ENCODE results near the gene SERINC3. TPM values are rescaled to one million over a fixed set of nuclear protein-coding genes. Genes with fewer than 3 reads are reported as not detected.

The SERINC3 gene
- total RNA-seq, 1 experiment from 2014 or later: 41.3 TPM

DNA sequence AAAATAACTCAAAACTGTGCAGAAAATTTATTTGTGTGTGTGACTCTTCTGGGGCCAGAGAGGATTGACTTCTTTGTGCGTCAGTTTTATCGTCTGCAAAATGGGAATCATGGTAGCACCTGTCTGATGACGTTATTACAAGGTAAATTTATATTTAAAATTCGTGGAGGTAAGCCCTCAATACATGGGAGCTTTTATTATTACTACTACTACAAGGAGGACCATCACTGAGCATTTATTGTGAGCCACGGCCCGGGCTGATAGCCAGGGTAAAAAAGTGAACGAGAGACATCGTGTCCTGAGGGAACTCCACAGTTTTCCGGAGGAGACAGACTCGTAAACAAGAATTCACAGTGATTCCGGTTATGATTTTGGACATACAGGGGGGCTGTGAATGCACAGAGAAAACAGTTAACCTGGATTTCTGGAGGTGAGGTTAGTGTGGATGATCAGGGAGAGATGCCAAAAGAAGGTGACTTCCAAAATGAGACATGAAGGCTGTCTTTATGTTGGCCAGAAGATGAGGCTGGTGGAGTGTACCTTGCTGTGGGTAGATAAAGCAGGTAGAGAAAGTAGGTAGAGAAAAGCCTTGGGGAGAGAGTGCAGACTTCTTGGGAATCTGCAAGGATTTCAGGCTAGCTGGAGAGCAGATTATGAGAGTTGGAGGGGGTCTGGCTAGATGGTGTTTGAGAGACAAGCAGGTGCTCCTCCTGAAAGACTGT, 10.6 kb upstream of the SERINC3 start (continued):
- TF ChIP-seq, protein P1, sequence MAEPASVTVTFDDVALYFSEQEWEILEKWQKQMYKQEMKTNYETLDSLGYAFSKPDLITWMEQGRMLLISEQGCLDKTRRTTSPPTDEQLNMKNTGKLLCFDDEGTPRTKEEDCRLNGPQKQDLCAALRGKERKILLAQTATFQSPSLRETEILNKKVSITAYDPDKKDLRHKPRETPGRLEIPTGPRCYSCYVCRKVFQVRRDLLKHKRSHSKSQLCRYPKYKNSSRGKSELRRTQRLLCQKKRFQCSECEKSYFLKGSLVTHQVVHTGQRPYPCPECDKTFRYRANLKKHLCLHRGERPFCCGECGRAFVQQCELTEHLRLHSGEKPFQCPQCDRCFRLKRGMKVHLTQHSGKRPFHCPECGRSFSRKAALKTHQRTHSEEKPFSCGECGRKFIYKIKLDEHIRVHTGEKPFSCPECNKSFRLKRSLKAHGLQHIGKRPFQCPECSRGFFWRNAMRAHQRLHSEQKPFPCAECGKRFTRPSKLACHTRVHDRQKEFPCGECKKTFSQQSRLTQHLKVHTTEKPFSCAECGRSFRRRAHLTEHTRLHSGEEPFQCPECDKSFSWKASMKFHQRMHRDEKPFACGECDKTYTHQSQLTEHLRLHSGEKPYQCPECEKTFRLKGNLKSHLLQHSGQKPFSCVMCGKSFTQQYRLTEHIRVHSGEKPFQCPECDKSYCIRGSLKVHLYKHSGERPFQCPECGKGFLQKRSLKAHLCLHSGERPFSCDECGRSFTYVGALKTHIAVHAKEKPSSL (CRISPR knock-in tag; conservative IDR thresholded peaks at IDR 0.05): no peak
- TF ChIP-seq ZNF219 (CRISPR knock-in tag; IDR thresholded peaks at IDR 0.05; ENCODE audit: borderline replicate concordance): no peak
- TF ChIP-seq NR1H2 (CRISPR knock-in tag; IDR thresholded peaks at IDR 0.05): no peak
- TF ChIP-seq SP1 (CRISPR knock-in tag; conservative IDR thresholded peaks at IDR 0.05): no peak
- TF ChIP-seq ZNF423 (CRISPR knock-in tag; IDR thresholded peaks at IDR 0.05): no peak
- no peak for TF ChIP-seq IRF2 (CRISPR knock-in tag; IDR thresholded peaks at IDR 0.05; ENCODE audit: borderline replicate concordance, low read depth)
- TF ChIP-seq, protein P2, sequence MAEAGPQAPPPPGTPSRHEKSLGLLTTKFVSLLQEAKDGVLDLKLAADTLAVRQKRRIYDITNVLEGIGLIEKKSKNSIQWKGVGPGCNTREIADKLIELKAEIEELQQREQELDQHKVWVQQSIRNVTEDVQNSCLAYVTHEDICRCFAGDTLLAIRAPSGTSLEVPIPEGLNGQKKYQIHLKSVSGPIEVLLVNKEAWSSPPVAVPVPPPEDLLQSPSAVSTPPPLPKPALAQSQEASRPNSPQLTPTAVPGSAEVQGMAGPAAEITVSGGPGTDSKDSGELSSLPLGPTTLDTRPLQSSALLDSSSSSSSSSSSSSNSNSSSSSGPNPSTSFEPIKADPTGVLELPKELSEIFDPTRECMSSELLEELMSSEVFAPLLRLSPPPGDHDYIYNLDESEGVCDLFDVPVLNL (CRISPR knock-in tag; IDR thresholded peaks at IDR 0.05; ENCODE audit: borderline replicate concordance, low read depth): no peak

DNA sequence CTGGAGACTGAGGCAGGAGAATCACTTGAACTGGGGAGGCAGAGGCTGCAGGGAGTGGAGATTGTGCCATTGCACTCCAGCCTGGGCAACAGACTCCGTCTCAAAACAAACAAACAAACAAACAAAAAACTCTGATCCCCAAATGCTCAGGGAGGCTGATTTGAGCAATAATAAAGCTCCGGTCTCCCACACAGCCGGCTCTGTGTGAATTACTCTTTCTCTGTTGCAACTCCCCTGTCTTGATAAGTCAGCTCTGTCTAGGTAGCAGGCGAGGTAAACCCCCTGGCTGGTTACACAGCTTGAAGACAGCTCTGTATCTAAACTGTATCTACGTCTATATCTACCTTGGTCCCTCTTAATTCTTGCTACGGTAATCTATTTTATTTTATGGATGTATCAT, 6.4 kb upstream of the SERINC3 start:
- CTCF ChIA-PET: no interaction called here

GRCh38 chr20:44527716-44528199, 5.9 kb upstream of the SERINC3 start:
- Mint-ChIP-seq H3K4me1 (peaks cover 46% of the 10 kb centered on the region), H3K4me3 (no peak overlapping the region), H3K36me3 (no peaks in the 10 kb centered on the region; the same call in 1 of the 2 replicates), H3K27me3 (ENCODE audit: low read depth) (no peaks in the 10 kb centered on the region), H3K9me3 (peaks cover 4% of the 10 kb centered on the region), H3K27ac (no peak overlapping the region; the same call in 1 of the 2 replicates)
- DNase-seq (ENCODE audit: low spot score) (no peak), ATAC-seq (no peak)
- ChIA-PET POLR2A (no interaction called here), CTCF (no interaction called here)
- TF ChIP-seq NR1H2 (CRISPR knock-in tag; IDR thresholded peaks at IDR 0.05): no peak
- TF ChIP-seq NFYB (CRISPR knock-in tag; conservative IDR thresholded peaks at IDR 0.05; ENCODE audit: low read depth): 0 out of 2 replicates have a peak, but pooled peaks have one; percentile 12

More for the DNA sequence above, 6.4 kb upstream of the SERINC3 start:
- Mint-ChIP-seq H3K36me3 (no peaks in the 10 kb centered on the region; the same call in 1 of the 2 replicates), H3K4me1 (peaks cover 41% of the 10 kb centered on the region), H3K27ac (peak overlapping the region; percentile 32; the same call in 1 of the 2 replicates), H3K9me3 (peaks cover 4% of the 10 kb centered on the region), H3K27me3 (ENCODE audit: low read depth) (no peaks in the 10 kb centered on the region), H3K4me3 (no peak overlapping the region)
- TF ChIP-seq, protein P3, sequence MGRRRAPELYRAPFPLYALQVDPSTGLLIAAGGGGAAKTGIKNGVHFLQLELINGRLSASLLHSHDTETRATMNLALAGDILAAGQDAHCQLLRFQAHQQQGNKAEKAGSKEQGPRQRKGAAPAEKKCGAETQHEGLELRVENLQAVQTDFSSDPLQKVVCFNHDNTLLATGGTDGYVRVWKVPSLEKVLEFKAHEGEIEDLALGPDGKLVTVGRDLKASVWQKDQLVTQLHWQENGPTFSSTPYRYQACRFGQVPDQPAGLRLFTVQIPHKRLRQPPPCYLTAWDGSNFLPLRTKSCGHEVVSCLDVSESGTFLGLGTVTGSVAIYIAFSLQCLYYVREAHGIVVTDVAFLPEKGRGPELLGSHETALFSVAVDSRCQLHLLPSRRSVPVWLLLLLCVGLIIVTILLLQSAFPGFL (CRISPR knock-in tag; IDR thresholded peaks at IDR 0.05; ENCODE audit: borderline replicate concordance): no peak
- TF ChIP-seq RELA (CRISPR knock-in tag; IDR thresholded peaks at IDR 0.05; ENCODE audit: borderline replicate concordance) (no peak), ZNF121 (CRISPR knock-in tag; IDR thresholded peaks at IDR 0.05) (no peak), KAT7 (CRISPR knock-in tag; IDR thresholded peaks at IDR 0.05; ENCODE audit: borderline replicate concordance) (no peak), FOXJ3 (CRISPR knock-in tag; IDR thresholded peaks at IDR 0.05; ENCODE audit: borderline replicate concordance) (no peak)
- POLR2A ChIA-PET: no interaction called here
- DNase-seq (ENCODE audit: low spot score) (no peak), ATAC-seq (no peak)

DNA sequence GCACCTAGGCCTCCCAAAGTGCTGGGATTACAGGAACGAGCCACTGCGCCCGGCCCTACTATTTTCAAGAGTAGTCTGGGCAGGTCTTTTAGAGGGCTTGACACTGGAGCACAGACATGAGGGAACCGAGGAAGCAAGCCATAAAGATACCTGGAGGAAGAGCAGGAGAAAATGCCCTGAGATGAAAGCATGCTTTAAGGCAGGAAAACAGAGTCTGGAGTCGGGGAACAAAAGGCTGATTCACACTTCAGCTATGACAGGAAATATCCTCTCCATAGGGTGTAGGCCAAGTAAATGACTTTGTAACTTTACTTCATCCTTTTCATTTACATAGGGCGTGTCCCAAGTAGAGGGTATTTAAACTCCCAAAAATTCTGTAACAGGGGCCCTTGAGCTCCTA, 4.3 kb upstream of the SERINC3 start:
- peak overlapping the region; percentile 81 for H3K27ac Mint-ChIP-seq
- no peaks in the 10 kb centered on the region; the same call in 1 of the 2 replicates for H3K36me3 Mint-ChIP-seq
- CTCF ChIA-PET: interaction anchor here (1.2 kb wide), 1 partner anchor 15 kb away, joined by 3 read pairs; no protein-coding TSS in a partner anchor
- TF ChIP-seq USF1 (CRISPR knock-in tag; IDR thresholded peaks at IDR 0.05): no peak
- no peak for TF ChIP-seq ELF4 (CRISPR knock-in tag; IDR thresholded peaks at IDR 0.05; ENCODE audit: low read depth)
- TF ChIP-seq GRHL2 (CRISPR knock-in tag; IDR thresholded peaks at IDR 0.05; ENCODE audit: insufficient replicate concordance, severe bottlenecking): no peak
- no peak for TF ChIP-seq MAX (CRISPR knock-in tag; IDR thresholded peaks at IDR 0.05)
- no peak for TF ChIP-seq ZMAT4 (CRISPR knock-in tag; IDR thresholded peaks at IDR 0.05)
- TF ChIP-seq, protein P4, sequence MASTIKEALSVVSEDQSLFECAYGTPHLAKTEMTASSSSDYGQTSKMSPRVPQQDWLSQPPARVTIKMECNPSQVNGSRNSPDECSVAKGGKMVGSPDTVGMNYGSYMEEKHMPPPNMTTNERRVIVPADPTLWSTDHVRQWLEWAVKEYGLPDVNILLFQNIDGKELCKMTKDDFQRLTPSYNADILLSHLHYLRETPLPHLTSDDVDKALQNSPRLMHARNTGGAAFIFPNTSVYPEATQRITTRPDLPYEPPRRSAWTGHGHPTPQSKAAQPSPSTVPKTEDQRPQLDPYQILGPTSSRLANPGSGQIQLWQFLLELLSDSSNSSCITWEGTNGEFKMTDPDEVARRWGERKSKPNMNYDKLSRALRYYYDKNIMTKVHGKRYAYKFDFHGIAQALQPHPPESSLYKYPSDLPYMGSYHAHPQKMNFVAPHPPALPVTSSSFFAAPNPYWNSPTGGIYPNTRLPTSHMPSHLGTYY (CRISPR knock-in tag; IDR thresholded peaks at IDR 0.05): no peak
- no peak for TF ChIP-seq TEAD1 (CRISPR knock-in tag; IDR thresholded peaks at IDR 0.05)
- no peak for TF ChIP-seq MYBL2 (CRISPR knock-in tag; IDR thresholded peaks at IDR 0.05)
- no peak for TF ChIP-seq ZNF317 (CRISPR knock-in tag; IDR thresholded peaks at IDR 0.05; ENCODE audit: borderline replicate concordance, low read depth)

More for the DNA sequence above, 4.3 kb upstream of the SERINC3 start:
- no peak for ATAC-seq
- Mint-ChIP-seq H3K27me3 (ENCODE audit: low read depth) (no peaks in the 10 kb centered on the region), H3K4me3 (no peak overlapping the region), H3K9me3 (peaks cover 4% of the 10 kb centered on the region), H3K4me1 (peaks cover 48% of the 10 kb centered on the region)
- POLR2A ChIA-PET: no interaction called here
- no peak for DNase-seq (ENCODE audit: low spot score)

All from WTC11 (cell line).